Chondrocyte (in vitro differentiated cells): ENCODE measurements around the gene ATG10. TPM values are rescaled to one million over a fixed set of nuclear protein-coding genes. Genes with fewer than 3 reads are reported as not detected.
"Not testable (repeated sequence)": the region's sequence is repeated elsewhere in the genome, so short reads cannot be mapped to it uniquely, and the experiment has no call there.

Experiments used
- DNase-seq: peaks from one replicate; pipeline ENCODE4 v3.0.0; 2021; ENCODE audit warnings: mixed read lengths, low spot score
- H3K27ac Mint-ChIP-seq: one replicate; pipeline ENCODE4 v1.8.0; 2021; ENCODE audit warnings: mild to moderate bottlenecking, moderate library complexity, mixed read lengths; ENCODE audit not compliant: unreplicated experiment
- H3K27me3 Mint-ChIP-seq: 2 replicates; pipeline ENCODE4 v1.8.0; 2021; ENCODE audit warnings: low read depth, mixed read lengths
- H3K36me3 Mint-ChIP-seq: 2 replicates; pipeline ENCODE4 v1.8.0; 2021; ENCODE audit warnings: low read depth, mixed read lengths
- H3K4me1 Mint-ChIP-seq: 2 replicates; pipeline ENCODE4 v1.8.0; 2021; ENCODE audit warnings: low read depth, mild to moderate bottlenecking, mixed read lengths
- H3K4me3 Mint-ChIP-seq: one replicate; pipeline ENCODE4 v1.8.0; 2021; ENCODE audit warnings: mild to moderate bottlenecking, moderate library complexity, mixed read lengths; ENCODE audit not compliant: unreplicated experiment
- H3K9me3 Mint-ChIP-seq: 2 replicates; pipeline ENCODE4 v1.8.0; 2021; ENCODE audit warnings: low read depth, mixed read lengths
- total RNA-seq: library from RNA; stranded (reverse); gene quantifications from 3 replicates; pipeline ENCODE4 v1.2.1, GENCODE V29; 2021
- TF ChIP-seq, protein P1 (sequence below): fragments of 200-600 bp; sonication (generic); IDR thresholded peaks from 2 replicates; pipeline ENCODE4 v1.5.0; 2021; ENCODE audit warnings: antibody characterized with exemption, mild to moderate bottlenecking, moderate library complexity

The ATG10 gene
- total RNA-seq, 1 donor from 2014 or later = 6.4 TPM

DNA sequence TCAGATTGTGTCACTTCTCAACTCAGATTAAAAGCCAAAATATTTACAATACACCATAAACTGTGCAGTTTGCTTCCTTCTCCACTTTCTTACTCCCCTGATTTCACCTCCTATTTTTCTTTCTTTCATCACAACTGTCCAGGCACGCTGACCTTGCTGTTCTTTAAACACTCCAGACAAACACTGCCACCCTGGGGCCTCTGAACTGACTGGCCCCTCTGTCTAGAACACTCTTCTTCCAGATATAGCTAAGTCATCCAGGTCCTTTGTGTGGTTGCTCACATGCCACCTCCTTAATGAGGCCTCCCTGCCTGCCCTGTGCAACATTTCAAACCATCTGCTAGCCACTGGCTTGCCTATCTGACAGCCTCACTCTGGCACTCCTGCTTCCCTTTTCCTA, 46.6 kb downstream of the ATG10 start:
- peaks cover 13% of the 10 kb centered on the region for H3K9me3 Mint-ChIP-seq
- TF ChIP-seq, protein P1, sequence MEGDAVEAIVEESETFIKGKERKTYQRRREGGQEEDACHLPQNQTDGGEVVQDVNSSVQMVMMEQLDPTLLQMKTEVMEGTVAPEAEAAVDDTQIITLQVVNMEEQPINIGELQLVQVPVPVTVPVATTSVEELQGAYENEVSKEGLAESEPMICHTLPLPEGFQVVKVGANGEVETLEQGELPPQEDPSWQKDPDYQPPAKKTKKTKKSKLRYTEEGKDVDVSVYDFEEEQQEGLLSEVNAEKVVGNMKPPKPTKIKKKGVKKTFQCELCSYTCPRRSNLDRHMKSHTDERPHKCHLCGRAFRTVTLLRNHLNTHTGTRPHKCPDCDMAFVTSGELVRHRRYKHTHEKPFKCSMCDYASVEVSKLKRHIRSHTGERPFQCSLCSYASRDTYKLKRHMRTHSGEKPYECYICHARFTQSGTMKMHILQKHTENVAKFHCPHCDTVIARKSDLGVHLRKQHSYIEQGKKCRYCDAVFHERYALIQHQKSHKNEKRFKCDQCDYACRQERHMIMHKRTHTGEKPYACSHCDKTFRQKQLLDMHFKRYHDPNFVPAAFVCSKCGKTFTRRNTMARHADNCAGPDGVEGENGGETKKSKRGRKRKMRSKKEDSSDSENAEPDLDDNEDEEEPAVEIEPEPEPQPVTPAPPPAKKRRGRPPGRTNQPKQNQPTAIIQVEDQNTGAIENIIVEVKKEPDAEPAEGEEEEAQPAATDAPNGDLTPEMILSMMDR = no peak
- no peaks in the 10 kb centered on the region for H3K27me3 Mint-ChIP-seq
- H3K4me3 Mint-ChIP-seq = no peak overlapping the region
- H3K27ac Mint-ChIP-seq = peak overlapping the region; percentile 9
- no peak for DNase-seq
- H3K4me1 Mint-ChIP-seq = peaks cover 7% of the 10 kb centered on the region
- H3K36me3 Mint-ChIP-seq = peaks cover 11% of the 10 kb centered on the region

DNA sequence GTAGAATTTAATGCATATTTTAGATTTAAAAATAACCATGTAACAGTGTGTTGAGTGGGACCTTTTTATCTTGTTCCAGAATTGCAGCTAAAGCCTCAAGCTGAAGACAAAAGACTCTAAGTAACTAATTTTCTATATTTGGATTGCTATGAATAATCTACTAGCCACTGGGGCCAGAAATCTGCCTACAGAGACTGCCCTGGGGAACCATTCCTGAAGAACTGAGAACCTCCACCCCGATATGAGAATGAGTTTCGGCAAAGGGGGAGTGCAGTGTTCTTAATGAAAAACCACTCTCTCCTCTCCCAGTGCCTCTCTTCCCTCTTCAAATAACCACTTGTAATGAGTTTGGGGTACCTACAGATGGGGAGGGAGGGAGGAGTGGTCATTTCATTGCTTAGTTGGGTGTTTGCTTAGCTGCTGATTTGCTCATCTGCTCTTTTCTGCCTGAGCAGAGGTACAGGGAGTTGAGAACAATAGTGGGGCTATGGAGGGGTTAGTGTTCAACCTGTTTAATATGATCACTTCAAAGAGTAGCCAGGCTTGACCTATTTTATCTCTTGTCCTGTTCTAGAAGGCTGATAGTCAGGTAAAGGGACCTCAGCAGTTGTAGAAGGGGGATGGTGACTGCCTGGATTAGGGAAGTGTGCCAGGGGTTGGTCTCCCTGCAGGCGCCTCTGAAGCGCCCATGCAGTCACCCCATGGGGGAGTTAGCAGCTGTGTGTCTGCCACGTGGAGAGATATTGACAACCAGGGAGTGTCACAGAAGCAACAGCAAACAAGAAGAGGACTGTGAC, 47.7 kb downstream of the ATG10 start:
- H3K4me1 Mint-ChIP-seq = peaks cover 7% of the 10 kb centered on the region
- peaks cover 11% of the 10 kb centered on the region for H3K36me3 Mint-ChIP-seq
- peaks cover 13% of the 10 kb centered on the region for H3K9me3 Mint-ChIP-seq
- no peak for DNase-seq
- no peaks in the 10 kb centered on the region for H3K27me3 Mint-ChIP-seq
- no peak overlapping the region for H3K27ac Mint-ChIP-seq
- TF ChIP-seq, protein P1 = no peak
- no peak overlapping the region for H3K4me3 Mint-ChIP-seq

DNA sequence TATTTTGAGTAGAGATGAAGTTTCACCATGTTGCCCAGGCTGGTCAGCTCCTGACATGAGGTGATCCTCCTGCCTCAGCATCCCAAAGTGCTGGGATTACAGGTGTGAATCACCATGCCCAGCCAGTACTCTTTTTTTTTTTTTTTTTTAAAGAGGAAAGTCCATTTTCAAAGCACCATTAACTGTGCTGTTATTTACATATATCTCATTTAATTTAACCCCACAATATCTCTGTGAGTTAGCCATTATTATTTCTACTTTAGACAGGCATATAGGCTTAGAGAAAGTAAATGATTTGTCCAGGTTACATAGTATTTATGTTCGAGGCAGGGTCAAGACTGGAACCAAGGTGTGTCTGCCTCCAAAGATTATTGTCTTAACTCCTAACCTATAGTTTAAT, 50.7 kb downstream of the ATG10 start:
- Mint-ChIP-seq H3K4me1 (peaks cover 7% of the 10 kb centered on the region), H3K4me3 (no peak overlapping the region), H3K9me3 (peaks cover 3% of the 10 kb centered on the region), H3K27ac (no peak overlapping the region), H3K27me3 (no peaks in the 10 kb centered on the region), H3K36me3 (no peaks in the 10 kb centered on the region)
- no peak for DNase-seq
- TF ChIP-seq, protein P1 = no peak

DNA sequence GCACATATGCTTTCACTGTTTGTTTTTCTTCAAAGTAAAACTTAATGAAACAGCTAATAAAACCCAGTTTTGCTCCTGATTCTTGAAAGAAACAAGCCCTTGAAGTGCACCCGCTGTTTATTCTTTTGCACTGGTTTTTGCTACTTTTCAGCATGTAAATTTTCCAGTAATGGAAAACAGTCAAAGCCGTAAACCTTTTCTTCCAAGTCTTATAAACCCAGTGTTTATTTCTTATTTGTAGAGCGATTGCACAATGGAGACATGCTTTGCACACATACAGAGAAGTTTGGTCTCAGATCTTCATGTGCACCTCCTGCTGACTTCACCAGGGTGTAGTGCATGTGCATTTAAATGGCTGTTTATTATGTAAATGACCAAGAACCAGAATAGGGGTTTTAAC, 51.8 kb downstream of the ATG10 start:
- H3K27me3 Mint-ChIP-seq = no peaks in the 10 kb centered on the region
- DNase-seq = no peak
- TF ChIP-seq, protein P1 = no peak

GRCh38 chr5:82031220-82032119, 59.6 kb downstream of the ATG10 start:
- no peak for DNase-seq
- H3K9me3 Mint-ChIP-seq = no peaks in the 10 kb centered on the region
- H3K4me1 Mint-ChIP-seq = no peaks in the 10 kb centered on the region
- no peaks in the 10 kb centered on the region for H3K36me3 Mint-ChIP-seq
- H3K27ac Mint-ChIP-seq = no peak overlapping the region
- no peaks in the 10 kb centered on the region for H3K27me3 Mint-ChIP-seq
- no peak overlapping the region for H3K4me3 Mint-ChIP-seq
- TF ChIP-seq, protein P1 = no peak

More for the DNA sequence above, 51.8 kb downstream of the ATG10 start:
- no peak overlapping the region for H3K27ac Mint-ChIP-seq
- H3K9me3 Mint-ChIP-seq = peaks cover 3% of the 10 kb centered on the region
- H3K4me1 Mint-ChIP-seq = peaks cover 2% of the 10 kb centered on the region
- H3K4me3 Mint-ChIP-seq = no peak overlapping the region
- H3K36me3 Mint-ChIP-seq = no peaks in the 10 kb centered on the region

DNA sequence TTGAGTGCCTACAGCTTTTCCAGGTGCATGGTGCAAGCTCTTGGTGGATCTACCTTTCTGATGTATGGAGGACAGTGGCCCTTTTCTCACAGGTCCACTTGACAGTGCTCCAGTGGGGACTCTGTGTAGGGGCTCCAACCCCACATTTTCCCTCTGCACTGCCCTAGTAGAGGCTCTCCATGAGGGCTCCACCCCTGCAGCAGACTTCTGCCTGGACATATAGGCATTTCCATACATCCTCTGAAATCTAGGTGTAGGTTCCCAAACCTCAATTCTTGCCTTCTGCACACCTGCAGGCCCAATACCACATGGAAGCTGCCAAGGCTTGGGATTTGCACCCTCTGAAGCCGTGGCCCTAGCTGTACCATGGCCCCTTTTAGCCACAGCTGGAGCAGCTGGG, 71.1 kb downstream of the ATG10 start:
- H3K9me3 Mint-ChIP-seq, DNase-seq, H3K4me3 Mint-ChIP-seq, H3K27me3 Mint-ChIP-seq, H3K36me3 Mint-ChIP-seq, H3K27ac Mint-ChIP-seq: not testable (repeated sequence)
- H3K4me1 Mint-ChIP-seq = peaks cover 18% of the 10 kb centered on the region
